DMS153 treated with DMSO at 0.1 percent for 48 hours (cell line): ENCODE measurements around the gene GJC2.
A peak's percentile ranks its signal among the peaks of the same experiment; 100 is the strongest.
"Not testable (repeated sequence)": the region's sequence is repeated elsewhere in the genome, so short reads cannot be mapped to it uniquely, and the experiment has no call there.

Source experiments
- DNase-seq: peaks from one replicate; lab custom pipeline; 2025; ENCODE audit not compliant: unreplicated experiment; lab: John Stamatoyannopoulos, UW

Gene GJC2

DNA sequence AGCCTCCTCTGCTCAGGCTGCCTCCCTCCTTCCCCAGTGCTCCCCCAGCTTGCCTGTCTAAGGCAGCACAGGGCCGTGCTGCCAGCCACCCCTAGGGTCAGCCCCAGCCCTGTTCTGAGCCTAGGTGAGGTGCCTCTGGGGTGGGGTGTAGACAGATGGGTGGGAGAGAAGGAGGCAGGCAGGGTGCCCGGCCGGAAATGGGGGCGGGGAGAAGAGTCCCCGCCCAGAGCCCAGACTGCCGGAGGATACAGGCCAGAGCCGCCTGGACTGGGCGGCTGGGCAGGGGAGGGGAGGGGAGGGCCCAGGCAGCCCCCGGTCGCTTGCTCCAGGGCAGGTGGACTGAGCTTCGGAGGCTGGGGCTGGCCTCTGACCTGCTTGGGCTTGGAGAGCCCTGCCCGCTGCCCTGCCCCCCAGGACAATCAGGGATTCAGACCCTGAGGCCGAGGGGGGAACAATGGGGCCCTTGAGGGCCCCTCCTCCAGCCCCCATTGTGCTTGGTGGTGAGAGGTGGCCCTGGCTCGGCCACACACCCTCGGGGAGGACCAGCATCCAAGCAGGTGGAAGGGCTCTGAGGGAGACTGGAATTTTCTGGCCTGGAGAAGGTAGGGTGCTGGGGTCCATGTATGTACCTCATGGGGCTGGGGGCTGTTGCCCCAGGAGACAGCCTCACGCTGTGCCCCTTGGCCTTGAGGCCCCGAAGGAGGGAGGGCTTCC is at the start of gene GJC2:
TSS of gene GJC2 (plus strand) at position 525 of the 714 bp plus-strand sequence. CDS start 7,829 bp downstream, outside the sequence.
- DNase-seq = no peak

DNA sequence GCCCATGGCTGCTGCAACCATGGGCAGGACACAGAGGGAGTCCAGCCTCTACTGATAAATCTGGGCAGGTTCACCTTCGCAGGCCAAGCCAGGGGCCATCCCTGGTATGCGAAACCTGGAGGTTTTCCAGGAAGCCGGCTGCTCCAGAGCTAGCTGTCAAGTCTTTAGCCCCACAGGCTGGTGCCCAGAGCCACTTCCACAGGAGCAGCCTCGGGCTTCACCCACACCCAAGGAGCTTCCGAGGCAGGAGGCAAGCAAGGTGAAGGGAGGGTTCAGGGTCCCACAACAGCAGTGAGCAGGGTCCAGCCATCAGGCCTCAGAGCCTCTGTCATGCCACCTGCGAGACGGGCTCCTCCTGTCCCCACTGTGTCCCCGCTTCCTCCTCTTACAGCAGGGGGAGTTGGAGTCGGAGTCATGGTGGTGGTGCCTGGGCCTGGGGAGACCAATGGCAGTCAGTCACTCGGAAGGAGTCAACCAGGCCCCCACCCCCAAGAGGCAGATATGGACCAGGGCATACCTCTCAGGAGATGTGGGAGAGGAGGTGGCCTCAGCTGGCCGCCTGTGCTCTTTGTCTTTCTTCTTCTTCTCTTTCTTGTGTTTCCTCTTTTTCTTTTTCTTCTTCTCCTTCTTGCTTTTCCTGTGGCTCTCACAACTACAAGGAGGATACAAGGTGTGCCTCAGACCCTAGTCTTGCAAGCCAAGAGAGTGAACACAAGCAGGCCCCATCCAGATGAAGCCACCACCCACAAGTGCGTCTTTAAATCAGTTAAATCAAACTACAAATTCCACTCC is 48.7 kb upstream of the GJC2 start:
- DNase-seq = no peak

DNA sequence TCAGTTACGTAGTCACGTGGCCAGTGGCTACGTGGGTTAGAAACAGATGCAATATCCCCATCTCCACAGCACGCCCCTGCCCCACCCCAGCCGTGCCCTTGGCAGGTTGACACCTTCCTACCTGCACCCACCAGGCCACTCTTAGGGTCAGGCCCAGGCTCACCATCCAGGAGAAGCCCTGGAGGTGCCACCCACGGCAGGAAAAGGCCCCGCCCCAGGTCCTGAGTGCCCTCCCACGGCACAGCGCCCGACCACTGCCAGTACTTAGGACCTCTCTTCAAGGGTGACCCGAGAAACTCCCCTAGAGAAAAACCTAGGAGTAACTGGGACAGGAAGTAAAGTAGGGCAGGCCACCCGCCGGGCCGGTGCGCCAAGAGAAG is 48.1 kb upstream of the GJC2 start:
- no peak for DNase-seq

DNA sequence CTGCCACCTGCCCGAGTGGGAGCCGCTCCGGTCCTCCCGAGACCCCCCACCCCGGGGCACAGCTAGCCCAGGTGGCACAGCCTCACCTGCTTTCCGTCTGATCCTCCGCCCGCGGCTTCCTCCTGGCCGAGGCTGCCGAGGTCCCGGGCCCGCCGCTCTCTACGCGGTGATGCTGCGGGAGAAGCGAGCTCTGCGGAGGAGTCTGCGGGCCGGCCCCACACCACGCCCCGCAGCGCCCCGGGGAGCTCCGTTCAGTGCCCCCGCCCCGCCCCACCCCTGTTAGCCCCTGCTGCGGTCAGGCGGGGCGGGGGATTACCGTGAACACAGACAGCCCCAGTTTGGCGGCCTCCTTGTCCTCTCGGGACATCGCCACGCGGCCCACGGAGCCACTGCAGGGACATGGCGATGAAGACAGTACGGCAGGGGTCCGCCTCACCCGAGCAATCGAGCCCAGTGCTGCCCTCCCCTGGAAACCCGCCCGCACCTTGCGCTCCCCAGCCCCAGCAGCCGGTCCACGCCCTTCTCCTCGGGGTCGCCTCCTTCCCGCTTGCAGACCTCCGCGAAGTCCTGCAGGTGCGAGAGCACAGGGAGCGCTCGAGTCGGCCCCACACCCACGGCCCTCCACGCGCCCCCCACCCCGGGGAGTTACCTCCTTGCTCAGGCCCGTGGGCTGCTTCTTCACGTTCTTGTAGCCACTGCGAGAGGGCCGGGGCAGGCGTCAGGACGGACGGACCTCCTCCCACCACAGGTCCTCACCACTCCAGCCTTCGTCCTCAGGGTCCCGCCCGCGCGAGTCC is 47.5 kb upstream of the GJC2 start:
- DNase-seq = no peak

DNA sequence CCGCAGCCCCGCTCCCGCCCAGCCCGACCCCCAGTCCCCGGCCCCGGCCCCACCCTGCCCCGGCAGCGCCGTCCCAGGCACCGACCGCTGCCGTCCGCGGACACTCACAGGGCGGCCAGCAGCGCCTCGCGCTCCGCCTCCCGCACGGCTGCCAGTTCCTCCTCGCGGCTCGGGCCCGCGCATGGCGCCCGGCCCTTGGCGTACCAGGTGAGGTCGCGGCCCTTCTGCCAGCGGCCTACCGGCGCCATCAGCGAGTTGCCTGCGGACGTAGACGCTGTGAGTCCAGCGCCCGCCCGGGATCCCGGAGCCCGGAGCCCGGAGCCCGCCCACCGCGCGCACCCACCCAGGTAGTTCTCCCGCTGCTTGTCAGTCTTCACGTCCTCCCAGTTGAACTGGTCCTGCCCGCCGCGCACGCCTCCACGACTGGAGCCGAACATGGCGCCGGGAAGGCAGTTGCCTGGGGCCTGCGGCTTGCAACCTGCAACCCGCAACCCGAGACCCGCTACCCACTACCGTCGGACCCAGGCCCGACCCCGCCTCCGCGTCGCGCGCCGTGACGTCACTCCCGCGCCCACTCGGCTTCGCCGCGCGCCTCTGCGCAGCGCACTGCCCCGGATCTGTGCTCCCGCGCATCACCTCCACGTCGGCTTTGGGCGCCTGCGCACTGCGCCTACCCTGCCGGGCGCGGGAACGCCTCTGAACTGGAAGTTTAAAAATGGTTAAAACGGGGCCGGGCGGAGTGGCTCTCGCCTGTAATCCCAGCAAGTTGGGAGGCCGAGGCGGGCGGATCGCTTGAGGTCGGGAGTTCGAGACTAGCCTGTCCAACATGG is 46.7 kb upstream of the GJC2 start, which contains the start of gene C1orf35:
TSS of gene C1orf35 (minus strand) at position 535 of the 830 bp plus-strand sequence. CDS start at position 437, 98 bp downstream.
- peak; percentile 89 for DNase-seq

DNA sequence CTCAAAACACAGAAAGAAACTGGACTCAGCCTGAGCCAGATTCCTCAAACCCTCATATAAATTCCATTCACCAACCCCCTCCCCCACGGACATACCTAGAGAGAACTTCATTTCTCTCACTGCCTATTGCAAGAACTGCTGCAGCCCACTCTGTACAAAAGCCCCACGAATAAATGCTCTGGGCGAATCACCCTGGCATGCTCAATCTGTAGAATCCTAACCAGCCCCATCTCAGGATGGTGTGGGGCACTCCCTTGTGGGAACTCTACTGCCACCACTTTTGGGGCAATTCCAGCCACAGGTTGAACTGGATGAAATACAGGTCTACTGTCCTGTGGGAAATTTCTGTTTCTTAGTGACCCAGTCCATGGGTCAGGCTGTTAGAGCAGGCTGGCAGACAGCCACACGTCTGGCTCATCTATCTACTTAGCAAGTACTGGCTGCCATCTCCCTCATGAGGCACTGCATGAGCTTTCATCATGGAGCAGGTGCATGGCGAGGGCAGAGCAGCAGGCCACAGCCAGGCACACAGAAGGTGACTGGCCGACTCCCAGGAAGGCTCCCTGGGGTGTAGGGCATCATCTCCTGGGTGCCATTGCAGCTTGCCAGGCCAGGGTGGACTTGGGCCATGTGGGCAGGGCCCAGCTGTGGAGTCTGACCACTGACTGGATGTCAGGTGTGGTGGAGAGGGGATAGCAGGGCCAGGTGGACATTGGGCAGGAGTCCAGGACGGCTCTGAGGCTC is 45.0 kb upstream of the GJC2 start:
- DNase-seq = no peak

DNA sequence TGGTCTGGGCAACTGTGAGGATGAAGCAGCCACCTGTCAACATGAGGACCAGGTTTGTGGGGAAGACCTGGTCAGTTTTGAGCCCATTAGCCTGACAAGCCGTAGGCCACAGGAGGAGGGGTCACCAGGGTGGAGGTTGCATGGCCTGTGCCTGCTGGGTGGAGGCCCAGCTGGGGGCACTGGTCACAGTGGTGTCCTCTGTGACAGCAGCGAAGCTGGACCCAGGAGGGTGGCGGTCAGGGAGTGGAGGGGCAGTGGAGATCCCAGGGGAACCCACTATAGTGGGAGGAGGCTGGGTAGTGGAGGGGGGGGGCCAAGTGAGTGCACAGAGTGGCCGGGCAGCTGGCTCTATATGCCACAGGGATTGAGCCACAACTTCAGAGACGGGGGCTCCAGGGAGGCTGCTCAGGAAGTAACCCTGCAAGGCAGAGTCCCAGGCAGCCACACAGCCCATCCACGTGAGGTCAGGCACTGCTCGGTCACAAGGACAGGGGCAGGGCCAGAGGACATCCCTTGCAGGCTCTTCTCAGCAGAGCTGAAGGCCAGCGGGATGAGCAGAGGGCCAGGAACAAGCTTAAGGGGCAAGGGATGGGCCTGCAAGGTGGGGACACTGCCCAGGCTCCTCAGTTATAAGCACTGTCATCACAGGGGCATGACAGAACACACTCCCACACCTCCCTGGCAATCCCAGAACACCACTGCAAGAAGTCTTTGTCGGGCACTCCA is 44.3 kb upstream of the GJC2 start:
- no peak for DNase-seq

DNA sequence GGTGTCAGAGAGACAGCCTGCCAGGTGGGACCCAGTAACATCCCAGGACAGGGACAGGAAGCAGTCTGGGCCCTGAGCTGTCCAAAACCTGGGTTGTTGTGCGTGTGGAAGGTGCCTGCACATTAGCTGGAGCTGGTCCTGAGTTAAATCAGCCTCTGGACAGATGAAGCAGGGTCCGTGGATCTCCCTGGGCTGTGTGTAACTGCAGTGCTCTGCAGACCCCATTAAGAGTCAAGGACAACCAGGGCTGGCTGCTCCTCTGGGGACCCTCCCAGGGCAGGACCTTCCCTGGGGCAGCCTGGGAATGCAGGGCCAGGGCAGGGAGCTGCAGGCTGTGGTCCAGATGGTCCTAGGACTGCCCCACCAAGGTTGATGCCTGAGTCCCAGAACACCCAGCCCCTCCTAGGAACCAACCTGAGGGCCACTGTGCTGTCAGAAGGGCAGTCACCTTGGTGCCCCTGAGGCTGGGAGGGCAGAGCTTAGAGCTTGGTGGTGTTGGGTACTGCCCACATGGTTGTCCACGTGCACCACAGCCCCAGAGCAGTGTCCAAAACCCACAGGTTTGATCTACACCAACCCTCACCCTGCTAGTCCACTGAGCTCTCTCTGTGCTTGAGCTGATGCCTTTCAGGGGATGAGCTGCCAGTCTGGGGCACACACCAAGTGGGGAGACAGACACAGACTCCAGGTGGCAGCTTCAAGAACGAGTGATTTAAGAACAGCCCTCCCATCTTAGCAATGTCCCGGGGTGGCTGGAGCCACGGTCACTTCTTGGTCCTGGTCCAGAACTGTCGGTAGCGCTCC is 43.5 kb upstream of the GJC2 start:
- DNase-seq = no peak

DNA sequence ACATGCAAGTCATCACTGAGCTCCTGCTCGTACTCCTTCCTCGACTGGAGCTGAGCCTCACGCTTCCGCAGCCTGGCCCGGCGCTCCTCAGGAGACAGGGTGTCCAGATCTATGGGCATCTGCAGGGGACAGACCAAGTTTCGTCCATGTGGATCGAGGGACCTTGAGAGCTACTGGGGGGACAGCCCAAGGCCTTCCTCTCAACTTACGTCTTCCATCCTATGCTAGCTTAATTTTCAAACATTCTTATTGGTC is 43.0 kb upstream of the GJC2 start:
- no peak for DNase-seq

DNA sequence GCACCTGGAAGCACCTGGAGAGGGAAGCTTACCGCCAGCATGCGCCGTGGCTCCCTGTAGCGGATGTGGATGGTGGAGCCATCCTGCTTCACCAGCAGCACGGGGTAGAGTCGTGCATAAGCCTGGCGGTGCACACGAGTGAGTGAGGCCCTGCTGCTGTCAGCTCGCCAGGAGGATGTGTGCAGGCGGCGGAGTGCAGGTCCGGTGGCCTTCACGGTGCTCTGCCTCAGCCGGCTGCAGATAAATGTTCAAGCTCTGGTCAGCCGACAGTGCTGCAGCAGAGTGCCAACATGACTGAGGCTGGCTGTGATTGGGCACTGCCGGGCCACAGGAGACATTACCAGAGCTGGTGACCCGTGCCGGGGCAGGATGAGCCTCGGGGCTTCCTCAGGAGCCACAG is 42.1 kb upstream of the GJC2 start:
- DNase-seq = no peak

DNA sequence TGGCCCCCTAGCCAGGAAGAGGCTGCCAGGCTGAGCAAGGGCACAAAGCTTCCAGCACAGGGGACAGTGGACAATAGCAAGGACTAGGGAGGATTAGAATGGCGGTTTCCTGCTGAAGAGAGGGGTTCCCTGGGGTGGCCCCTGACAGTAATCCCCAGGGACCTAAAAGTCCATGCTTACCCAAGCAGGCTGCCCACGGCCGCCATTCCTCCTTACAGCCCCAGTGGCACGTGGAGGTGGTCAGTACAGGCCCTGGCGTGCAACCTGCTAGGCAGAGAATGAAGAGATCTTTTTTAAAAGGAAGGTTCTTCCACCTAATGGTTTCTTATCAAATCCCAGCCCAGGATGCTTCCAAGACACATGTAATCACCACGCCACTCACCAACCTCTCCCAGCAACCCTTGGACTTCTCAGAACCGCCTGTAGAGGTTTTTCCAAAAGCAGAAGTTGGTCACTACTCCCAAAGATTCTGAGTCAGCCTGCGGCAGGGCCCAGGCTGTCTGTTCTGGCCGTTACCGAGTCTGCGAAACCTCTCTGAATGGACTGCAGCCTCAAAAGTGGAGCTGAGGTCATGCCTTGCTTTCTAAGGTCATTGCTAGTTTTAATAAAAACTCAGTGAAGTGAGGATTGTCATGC is 41.6 kb upstream of the GJC2 start:
- DNase-seq = no peak

DNA sequence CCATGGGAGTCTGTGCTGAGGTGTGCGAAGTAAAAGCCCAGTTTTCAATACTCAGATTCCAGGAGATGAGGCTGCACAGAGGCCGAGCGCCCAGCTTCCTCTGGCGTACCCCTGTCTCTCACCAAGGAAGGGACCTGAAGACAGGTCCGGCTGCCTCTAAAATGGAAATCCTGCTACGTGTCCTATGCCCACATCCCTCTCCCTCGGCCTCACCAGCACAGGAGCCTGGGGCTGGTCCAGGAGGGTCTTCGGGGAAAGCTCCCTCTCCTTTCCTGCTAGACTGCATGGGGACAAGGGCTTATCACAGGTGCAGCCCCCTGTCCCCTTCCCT is 41.0 kb upstream of the GJC2 start:
- DNase-seq = no peak

DNA sequence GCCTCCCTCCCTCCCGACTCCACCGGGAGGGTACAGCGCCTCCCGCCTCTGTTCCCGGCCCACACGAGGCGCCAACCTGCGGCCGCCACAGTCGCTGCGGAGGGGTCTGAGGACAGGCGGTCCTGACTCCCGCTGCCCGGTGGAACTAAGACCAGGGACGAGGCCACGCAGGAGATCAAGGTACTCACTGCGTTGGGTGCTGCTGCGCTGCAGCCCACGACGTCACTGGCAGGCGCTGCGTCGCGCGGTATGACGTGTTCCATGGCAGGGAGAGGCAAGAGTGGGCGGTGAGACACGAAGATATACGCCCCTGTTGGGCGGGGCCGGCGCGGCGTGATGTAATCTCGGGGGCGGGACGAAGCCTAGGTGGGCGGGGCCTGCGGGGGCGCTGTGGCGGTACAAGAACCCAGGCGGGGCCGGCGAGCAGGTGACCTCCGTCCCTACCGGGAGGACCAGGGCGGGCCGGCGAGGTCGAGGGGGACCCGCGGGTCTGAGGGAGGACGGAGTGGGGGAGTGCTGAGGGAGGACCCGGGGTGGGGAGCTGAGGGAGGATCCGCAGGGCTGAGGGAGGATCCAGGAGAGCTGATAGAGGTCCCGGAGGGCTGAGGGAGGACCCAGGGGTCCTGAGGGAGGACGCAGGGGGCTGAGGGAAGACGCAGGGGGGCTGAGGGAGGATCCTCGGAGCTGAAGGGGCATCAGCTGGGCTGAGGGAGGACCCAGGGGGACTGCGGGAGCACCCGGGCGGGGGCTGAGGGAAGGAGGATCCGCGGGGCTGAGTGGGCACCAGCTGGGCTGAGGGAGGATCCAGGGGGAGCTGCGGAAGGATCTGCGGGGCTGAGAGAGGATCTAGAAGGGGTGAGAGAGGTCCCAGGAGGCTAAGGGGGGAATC is 40.4 kb upstream of the GJC2 start, which contains the start of gene MRPL55:
TSS of gene MRPL55 (minus strand) at position 227 of the 889 bp plus-strand sequence. CDS start 1,039 bp downstream, outside the sequence.
- peak; percentile 94 for DNase-seq

DNA sequence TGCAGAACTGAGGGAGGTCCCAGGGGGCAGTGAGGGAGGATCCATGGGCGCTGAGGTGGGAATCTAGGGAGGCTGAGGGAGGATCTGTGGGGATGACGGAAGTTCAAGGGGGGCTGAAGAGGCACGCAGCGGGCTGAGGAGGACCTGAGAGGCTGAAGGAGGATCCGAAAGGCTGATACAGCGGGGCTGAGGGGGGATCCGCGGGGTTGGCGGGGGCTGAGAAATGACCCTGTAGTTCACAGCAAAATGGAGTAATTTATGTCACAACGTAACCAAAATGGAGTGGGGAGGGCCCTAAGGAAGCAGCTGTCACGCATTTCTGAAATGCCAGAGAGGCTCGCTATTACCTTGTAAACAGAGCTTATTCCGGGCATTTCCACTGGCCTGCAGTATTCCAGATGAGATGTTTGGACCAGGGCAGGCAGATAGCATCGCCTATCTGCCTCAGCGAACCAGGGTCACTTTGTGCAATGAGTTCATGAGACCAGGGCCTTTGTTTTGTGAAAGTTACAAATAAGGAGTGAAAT is 39.7 kb upstream of the GJC2 start:
- no peak for DNase-seq

DNA sequence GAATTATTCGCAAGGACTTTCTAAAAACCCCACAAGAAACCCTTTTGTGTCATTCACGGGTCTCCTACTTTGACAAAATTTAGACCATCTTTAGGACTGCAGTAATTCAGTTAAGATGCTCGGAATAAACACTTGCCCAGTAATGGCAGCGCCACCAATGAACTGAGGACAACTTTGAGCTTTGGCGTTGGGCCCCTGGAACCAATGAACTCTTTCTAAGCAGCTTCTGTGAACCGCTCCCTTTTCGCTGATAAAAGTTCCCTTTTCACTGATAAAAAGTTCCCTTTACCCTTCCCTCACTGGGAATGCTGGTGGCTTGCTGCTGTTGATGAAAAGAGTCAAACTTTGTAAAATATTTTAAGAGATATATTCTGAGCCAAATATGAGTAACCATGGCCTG is 39.2 kb upstream of the GJC2 start:
- no peak for DNase-seq

DNA sequence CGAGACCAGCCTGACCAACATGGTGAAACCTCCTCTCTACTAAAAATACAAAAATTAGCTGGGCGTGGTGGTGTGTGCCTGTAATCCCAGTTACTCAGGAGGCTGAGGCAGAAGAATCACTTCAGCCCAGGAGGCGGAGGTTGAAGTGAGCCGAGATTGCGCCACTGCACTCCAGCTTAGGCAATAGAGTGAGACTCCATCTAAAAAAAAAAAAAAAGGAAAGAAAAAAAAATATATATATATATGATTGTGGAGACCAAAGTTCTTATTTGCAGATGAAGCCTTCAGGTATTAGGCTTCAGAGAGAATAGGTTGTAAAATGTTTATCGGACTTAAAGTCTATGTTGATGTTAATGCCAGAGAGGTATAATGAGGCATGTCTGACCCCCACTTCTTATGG is 38.4 kb upstream of the GJC2 start:
- DNase-seq = not testable (repeated sequence)

DNA sequence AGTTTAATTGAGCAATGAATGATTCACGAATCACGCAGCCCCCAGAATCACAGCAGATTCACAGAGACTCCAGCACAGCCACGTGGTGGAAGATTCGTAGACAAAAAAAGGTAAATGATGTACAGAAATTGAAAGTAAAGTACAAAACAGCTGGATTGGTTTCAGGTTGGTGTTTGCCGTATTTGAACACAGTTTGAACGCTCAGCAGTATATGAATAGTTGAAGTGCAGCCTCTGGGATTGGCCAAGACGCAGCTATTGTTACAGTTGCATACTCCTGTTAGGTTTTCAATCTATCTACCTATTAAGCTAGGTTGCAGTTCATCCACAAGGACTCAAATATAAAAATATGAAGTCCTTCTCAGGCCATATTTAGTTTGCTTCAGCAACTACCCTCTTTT is 37.6 kb upstream of the GJC2 start:
- no peak for DNase-seq
